H1 (cell line): ENCODE results near the gene SPATS2. TPM values are rescaled to one million over a fixed set of nuclear protein-coding genes. Genes with fewer than 3 reads are reported as not detected.
A peak's percentile ranks its signal among the peaks of the same experiment; 100 is the strongest.

Source experiments
- ATF2 ChIP-seq: IDR thresholded peaks from 2 replicates; pipeline ENCODE4 v1.6.1; 2012; ENCODE audit warnings: low read length, inconsistent platforms
- CREB1 ChIP-seq: IDR thresholded peaks from 2 replicates; pipeline ENCODE4 v1.6.1; 2012; ENCODE audit warnings: inconsistent platforms
- CTBP2 ChIP-seq: IDR thresholded peaks from 2 replicates; pipeline ENCODE4 v1.7.0; 2011; ENCODE audit warnings: borderline replicate concordance, mild to moderate bottlenecking, moderate library complexity, mixed read lengths, low read length; ENCODE audit not compliant: insufficient read depth, insufficient read length
- EGR1 ChIP-seq: IDR thresholded peaks from 2 replicates; pipeline ENCODE4 v1.6.1; 2011; ENCODE audit warnings: low read depth, low read length, borderline replicate concordance
- EZH2 ChIP-seq: fragments of 200-600 bp; sonication (generic); IDR thresholded peaks from 2 replicates; pipeline ENCODE4 v1.7.1; 2012; ENCODE audit warnings: low read depth, mild to moderate bottlenecking, moderate library complexity, low read length, inconsistent platforms; ENCODE audit not compliant: severe bottlenecking
- JUND ChIP-seq: IDR thresholded peaks from 2 replicates; pipeline ENCODE4 v1.6.1; 2011; ENCODE audit warnings: mild to moderate bottlenecking, improper control_type of control experiment, low read length
- KDM4A ChIP-seq: IDR thresholded peaks from one replicate; pipeline ENCODE4 v1.7.1; 2012; ENCODE audit warnings: low read depth, mild to moderate bottlenecking, moderate library complexity, low read length, inconsistent platforms; ENCODE audit not compliant: severe bottlenecking
- RBBP5 ChIP-seq: IDR thresholded peaks from 2 replicates; pipeline ENCODE4 v1.7.1; 2012; ENCODE audit warnings: low read depth, mild to moderate bottlenecking, inconsistent platforms, low read length, moderate library complexity, borderline replicate concordance
- RFX5 ChIP-seq: IDR thresholded peaks from 2 replicates; pipeline ENCODE4 v1.6.1; 2011; ENCODE audit warnings: low read depth, low read length, improper control_type of control experiment, borderline replicate concordance
- SRF ChIP-seq: IDR thresholded peaks from 2 replicates; pipeline ENCODE4 v1.6.1; 2011; ENCODE audit warnings: mild to moderate bottlenecking, low read depth, low read length, moderate library complexity
- SUZ12 ChIP-seq: fragments of 200-600 bp; sonication (generic); IDR thresholded peaks from 2 replicates; pipeline ENCODE4 v1.6.1; 2012; ENCODE audit warnings: mild to moderate bottlenecking, inconsistent platforms, low read length, moderate library complexity, mixed read lengths
- TAF1 ChIP-seq: IDR thresholded peaks from 2 replicates; pipeline ENCODE4 v1.6.1; 2011; ENCODE audit warnings: mild to moderate bottlenecking, low read depth, low read length
- TBP ChIP-seq: IDR thresholded peaks from 2 replicates; pipeline ENCODE4 v1.6.1; 2011; ENCODE audit warnings: low read depth, low read length, improper control_type of control experiment
- polyA plus RNA-seq, 7 experiments: library from polyadenylated mRNA; depleted of rRNA in 3 of 7; stranded (reverse) in 5 of 7; unstranded in 2 of 7; fragments of >200 nt in 5 of 7; fragments of 200-250 nt in 2 of 7; gene quantifications; 1 replicate in 5 of 7; 2 replicates in 1 of 7; 4 replicates in 1 of 7; pipeline versions ENCODE4 v1.2.1 to v1.2.3, GENCODE V29; 2011 to 2013; ENCODE audit warnings: missing spikeins in 2 of 7, mixed read lengths in 2 of 7
- total RNA-seq: library from RNA; stranded (reverse); fragmentation: NEBNext Ultra II Directional; extraction: Animal tissue kit (Norgen Biotek cat#: 25700); gene quantifications from 2 replicates; pipeline ENCODE4 v1.2.1, GENCODE V29; 2021

Gene SPATS2
- total and polyA plus RNA-seq, 2 of the 8 experiments (the other 6 are each of a cell fraction or from before 2014, with no cell fraction given), result 19.2 to 24.5 TPM

- TF ChIP-seq TAF1 (peak; percentile 51; the same call in 1 of the 2 replicates), RFX5 (no peak), SUZ12 (peak; percentile 87), EZH2 (peak; percentile 31), EGR1 (peak; percentile 91), KDM4A (peak; percentile 81), CREB1 (peak; percentile 65), ATF2 (no peak), SRF (no peak), CTBP2 (no peak), TBP (peak; percentile 65; the same call in 1 of the 2 replicates), JUND (no peak), RBBP5 (0 out of 2 replicates have a peak, but pooled peaks have one; percentile 8)
Observed at GRCh38 chr12:49336645-49337584, 30.3 kb upstream of the SPATS2 start, which contains the start of gene C1QL4 (continued).
